ENCODE measurements around the gene ALG10B.
"Not testable (repeated sequence)": the region's sequence is repeated elsewhere in the genome, so short reads cannot be mapped to it uniquely, and the experiment has no call there.

The ALG10B gene, protein sequence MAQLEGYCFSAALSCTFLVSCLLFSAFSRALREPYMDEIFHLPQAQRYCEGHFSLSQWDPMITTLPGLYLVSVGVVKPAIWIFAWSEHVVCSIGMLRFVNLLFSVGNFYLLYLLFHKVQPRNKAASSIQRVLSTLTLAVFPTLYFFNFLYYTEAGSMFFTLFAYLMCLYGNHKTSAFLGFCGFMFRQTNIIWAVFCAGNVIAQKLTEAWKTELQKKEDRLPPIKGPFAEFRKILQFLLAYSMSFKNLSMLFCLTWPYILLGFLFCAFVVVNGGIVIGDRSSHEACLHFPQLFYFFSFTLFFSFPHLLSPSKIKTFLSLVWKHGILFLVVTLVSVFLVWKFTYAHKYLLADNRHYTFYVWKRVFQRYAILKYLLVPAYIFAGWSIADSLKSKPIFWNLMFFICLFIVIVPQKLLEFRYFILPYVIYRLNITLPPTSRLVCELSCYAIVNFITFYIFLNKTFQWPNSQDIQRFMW

GRCh38 chr12:38316391-38317129 is at the start of gene ALG10B:
ALG10B (plus strand) TSS chr12:38316774; CDS start chr12:38316894, 120 bp downstream.
- DNase-seq (ENCODE audit: low read depth in 2 of 2): peak; percentile 78 to 86

- DNase-seq (ENCODE audit: low read depth in 2 of 2): no peak
Observed at GRCh38 chr12:38268612-38269011, 48.0 kb upstream of the ALG10B start.

DNA sequence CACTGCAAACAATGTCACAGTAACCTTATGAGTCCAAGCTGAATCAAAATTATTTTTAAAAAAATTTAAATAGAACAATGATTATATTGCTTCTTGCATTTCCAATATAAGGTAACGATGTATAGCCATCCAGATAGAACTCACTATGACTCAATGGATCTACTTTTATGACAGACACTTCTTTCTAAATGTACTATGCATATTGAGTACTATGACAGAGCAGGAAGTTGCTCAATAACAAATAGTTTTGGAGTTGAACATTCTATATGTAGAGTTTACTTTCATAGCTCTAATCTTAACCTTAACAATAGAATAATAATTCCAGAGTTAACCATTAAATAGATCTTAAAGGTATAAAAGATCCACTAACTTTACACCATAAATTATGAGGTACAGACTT is 46.7 kb upstream of the ALG10B start:
- DNase-seq (ENCODE audit: low read depth in 2 of 2): no peak

DNA sequence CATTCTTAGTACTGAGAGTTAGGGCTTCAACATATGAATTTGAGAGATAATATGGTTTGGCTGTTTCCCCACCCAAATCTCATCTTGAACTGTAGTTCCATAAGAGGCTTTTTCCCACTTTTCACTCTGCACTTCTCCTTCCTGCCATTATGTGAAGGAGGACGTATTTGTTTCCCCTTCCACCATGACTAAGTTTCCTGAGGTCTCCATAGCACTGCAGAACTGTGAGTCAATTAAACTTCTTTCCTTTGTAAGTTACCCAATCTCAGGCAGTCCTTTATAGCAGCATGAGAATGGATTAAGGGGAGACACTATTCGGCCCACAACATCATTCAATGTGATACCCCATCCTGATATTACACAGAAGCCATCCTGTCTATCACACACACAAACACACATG is 36.8 kb upstream of the ALG10B start:
- DNase-seq (ENCODE audit: low read depth in 2 of 2): no peak

GRCh38 chr12:38282886-38283285 is 33.7 kb upstream of the ALG10B start:
- DNase-seq (ENCODE audit: low read depth in 2 of 2): no peak

GRCh38 chr12:38289396-38289795 is 27.2 kb upstream of the ALG10B start:
- DNase-seq (ENCODE audit: low read depth in 2 of 2): no peak

- no peak for DNase-seq (ENCODE audit: low read depth in 2 of 2)
Observed at GRCh38 chr12:38291160-38291559, 25.4 kb upstream of the ALG10B start.

DNA sequence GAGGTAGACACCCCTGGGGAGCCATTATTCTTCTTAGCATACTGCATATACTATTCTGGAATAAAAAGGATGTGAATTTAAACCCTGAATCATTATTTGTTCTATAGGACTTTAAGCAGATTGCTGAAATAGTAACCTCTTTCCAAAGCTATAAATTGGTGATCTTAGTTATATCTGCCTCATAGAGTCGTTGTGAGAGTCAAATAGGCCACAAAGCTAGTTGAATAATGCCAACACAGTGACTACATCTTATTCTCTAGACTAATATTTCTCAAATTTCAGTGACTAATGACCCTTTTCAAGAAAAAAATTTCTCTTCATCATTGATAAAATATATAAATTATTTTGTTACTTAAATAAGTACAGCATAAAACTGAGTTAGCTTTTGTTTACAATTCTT is 13.6 kb upstream of the ALG10B start:
- not testable (repeated sequence) for DNase-seq (ENCODE audit: low read depth in 2 of 2)

- DNase-seq (ENCODE audit: low read depth in 2 of 2): not testable (repeated sequence)
Observed at GRCh38 chr12:38321966-38322365, 5.4 kb downstream of the ALG10B start.

DNA sequence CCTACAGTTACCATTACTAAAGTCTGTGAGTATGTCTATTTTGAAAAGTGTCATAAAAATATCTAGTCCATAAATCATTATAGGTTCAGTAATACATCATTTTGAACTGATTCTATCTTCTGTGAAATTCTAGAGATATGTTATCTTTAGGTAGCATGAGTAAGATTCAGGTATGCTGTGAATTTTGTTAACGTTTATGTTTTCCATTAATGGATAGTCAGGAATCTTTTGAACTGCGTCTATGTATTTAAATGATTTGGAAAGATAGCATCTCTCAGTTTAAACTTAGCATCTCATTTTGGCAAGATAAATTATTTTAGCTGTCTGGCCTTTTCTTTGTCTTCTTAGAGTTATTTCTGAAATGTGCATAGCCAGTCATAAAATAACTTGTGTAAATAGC is 8.3 kb downstream of the ALG10B start:
- no peak for DNase-seq (ENCODE audit: low read depth in 2 of 2)

DNA sequence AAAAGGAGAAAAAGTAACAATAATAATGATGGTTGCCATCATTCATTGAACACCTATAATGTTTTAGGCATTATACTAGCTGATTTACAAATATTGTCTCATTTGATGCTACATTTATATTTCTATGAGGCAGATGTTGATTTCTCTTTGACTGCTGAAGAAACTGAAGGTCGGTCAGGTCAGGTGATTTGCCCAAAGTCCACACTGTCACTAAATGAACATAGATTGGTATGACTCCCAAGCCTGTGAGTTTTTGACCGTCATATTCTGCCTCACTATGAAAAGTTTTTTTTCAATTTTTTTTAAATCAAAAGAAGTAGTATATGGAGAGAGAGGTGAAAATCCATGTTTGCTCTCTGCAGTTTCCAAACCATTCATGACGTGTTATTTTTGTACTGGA is 10.8 kb downstream of the ALG10B start:
- no peak for DNase-seq (ENCODE audit: low read depth in 2 of 2)

DNA sequence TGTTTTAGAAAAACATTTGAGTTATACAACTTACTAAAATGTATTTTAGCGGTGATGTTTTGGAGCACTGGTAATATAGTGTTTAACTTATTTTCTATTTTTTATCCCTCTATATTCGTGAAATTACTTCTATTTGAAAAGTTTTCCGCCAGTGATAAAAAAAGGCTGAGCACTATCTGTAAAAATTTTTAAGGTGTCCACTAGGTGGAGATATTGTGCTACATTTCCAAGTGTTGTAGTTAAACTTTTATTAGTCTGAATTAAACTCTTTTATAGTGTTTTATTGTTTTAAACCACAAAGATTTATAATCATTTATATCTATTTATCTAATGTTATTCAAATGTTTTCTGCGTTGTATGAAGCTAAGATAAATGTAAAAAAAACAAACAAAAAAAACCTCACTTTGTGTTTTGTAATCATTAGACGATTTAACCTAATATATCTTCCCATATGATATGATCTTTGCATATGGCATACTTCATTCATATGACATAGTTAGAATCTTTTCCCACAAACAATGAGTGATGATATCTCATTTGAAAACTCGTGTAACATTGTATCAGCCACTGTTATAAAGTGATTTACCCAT is 11.8 kb downstream of the ALG10B start:
- DNase-seq (ENCODE audit: low read depth in 2 of 2): no peak

DNA sequence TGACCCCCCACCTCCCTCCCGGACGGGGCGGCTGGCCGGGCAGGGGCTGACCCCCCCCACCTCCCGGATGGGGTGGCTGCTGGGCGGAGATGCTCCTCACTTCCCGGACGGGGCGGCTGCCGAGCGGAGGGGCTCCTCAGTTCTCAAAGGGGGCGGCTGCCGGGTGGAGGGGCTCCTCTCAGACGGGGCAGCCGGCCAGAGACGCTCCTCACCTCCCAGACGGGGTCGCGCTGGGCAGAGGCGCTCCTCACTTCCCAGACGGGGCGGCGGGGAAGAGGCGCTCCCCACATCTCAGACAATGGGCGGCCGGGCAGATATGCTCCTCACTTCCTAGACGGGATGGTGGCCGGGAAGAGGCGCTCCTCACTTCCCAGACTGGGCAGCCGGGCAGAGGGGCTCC is 13.8 kb downstream of the ALG10B start:
- DNase-seq (ENCODE audit: low read depth in 2 of 2): not testable (repeated sequence)

DNA sequence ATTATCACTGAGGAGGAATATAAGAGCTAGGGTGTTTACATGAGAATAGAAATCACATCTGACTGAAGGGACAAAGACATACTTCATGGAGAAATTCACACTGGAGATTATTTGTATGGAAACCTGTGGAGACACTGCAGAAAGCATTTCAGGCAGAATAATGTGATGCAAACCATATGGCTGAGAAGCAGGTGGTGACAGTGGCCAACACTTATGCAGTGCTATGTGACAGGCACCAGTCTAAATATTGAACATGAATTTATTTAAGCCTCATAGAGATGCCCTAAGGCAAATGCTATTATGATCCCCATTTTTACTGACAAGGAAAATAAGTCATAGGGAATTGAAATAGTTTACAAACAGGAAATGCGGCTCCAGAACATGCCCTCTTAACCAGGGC is 16.2 kb downstream of the ALG10B start:
- DNase-seq (ENCODE audit: low read depth in 2 of 2): no peak

- DNase-seq (ENCODE audit: low read depth in 2 of 2): no peak
Observed at GRCh38 chr12:38342444-38342843, 25.9 kb downstream of the ALG10B start.

GRCh38 chr12:38343256-38343655 is 26.7 kb downstream of the ALG10B start:
- not testable (repeated sequence) for DNase-seq (ENCODE audit: low read depth in 2 of 2)

DNA sequence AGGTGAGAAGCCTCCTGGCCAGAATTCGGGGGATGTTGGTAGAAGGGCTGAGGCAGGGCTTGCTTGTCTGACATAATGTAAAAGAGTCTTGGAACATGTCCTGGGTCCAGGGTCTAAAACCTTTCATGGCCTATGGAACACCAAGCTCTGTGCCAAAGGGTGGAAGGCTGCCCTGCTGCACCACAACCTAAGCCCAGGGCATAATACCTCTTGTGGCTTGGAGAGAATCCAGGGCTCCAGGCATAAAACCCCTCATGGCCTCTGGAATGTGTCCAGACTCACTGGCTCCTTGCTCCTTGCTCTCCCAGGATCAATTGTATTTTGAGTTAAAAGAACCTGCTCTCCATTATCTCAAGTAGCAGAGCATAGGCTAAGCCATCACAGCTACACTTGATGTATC is 27.3 kb downstream of the ALG10B start:
- not testable (repeated sequence) for DNase-seq (ENCODE audit: low read depth in 2 of 2)

GRCh38 chr12:38350342-38351174 is 34.0 kb downstream of the ALG10B start:
- DNase-seq (ENCODE audit: low read depth in 2 of 2): no peak

- DNase-seq (ENCODE audit: low read depth in 2 of 2): not testable (repeated sequence)
Observed at GRCh38 chr12:38351175-38351508, 34.6 kb downstream of the ALG10B start.

GRCh38 chr12:38367506-38367905 is 50.9 kb downstream of the ALG10B start:
- no peak for DNase-seq (ENCODE audit: low read depth in 2 of 2)

DNA sequence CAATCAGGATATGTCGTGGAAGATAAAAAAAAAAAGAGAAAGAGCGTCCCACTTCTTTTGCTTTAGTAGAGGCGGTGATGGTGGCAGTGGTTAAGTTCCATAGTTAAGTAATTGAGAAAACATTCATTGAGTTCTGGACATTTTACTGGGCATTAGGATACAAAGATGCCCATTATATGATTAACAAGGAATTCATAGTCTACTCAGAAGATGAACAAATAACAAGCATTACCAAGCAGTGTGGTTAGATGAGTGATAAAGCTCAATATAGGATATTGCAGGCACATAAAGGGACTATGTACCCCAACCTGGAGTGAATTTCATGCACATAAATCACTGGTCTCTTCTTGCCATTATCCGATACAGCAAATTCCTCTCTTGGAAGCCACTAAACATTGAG is 53.7 kb downstream of the ALG10B start:
- DNase-seq (ENCODE audit: low read depth in 2 of 2): no peak

DNA sequence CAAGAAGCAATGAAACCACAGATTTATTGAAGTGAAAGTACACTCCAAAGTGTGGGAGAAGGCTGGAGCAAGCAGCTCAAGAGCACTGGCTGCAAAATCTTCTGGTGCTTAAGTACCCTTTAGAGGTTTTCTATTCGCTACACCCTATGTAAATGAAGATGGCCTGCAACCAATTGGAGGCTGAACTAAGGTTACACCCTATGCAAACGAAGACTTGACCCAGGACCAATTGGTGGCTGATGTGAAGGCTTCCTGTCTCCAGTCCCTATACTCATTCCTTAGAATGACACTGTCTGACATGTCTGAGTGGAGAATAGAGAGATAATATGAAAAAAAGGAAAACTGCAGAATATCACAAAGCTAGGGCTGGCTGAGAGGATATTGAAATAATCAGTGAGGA is 57.2 kb downstream of the ALG10B start:
- no peak for DNase-seq (ENCODE audit: low read depth in 2 of 2)

All from stimulated activated CD8-positive, alpha-beta memory T cell treated with anti-CD3 and anti-CD28 coated beads, Interleukin-2, amount 100 ng/mL, for 48 hours (primary cell).